ENCODE measurements around the gene MBP. TPM values are rescaled to one million over a fixed set of nuclear protein-coding genes. Genes with fewer than 3 reads are reported as not detected.

The MBP gene
- total RNA-seq, 1 donor from 2014 or later = 92.7 TPM

DNA sequence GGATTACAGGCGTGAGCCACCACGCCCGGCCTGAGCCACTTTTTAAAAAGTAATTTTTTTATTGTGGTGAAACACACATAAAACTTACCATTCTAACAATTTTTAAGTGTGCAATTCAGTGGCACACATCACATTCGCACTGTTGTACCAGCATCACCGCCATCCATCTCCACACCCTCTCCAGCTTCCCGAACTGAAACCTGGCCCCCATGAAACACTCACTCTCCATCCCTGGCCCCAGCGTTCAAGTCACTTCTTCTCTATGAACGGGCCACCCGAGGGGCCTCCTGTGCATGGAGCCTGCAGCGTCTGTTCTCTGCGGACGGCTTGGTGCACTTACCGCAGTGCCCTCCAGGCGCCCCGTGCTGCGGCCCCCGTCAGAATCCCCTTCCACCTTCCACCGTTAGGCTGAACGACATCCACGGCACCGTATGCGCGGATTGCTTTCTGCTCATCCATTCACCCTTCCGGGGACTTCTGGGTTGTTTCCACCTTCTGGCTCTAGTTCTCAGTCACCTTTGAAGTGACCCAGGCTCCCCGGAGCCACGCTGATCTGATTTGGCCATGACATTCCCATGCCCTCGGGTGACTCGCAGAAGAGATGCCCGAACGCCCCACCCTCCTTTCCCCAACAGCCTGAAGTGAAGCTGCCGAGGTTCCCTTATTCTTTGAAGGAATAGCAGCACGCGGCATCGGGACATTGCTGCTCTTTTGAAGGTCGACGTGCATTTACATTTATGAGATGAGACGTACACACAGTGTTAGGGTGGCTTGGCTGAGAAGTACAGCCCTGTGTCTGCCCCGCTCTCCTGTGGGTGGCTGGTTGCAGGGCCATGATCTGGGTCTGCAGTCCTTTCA lies 134.4 kb downstream of the MBP start:
- no peaks in the 10 kb centered on the region for H3K36me3 Mint-ChIP-seq (ENCODE audit: low read depth)
- intact Hi-C loops (cut with micrococcal nuclease) = no loop called here
- H3K27me3 Mint-ChIP-seq = no peaks in the 10 kb centered on the region
- DNase-seq = no peak
- ATAC-seq (ENCODE audit: low read depth) = no peak
- no peak overlapping the region for H3K4me3 Mint-ChIP-seq
- peaks cover 6% of the 10 kb centered on the region for H3K4me1 Mint-ChIP-seq
- ChIA-PET CTCF (interaction anchor here (0.7 to 3.8 kb wide), 4 partner anchors 11 to 64 kb away, joined by 5 to 31 read pairs (median 17); no protein-coding TSS in a partner anchor), POLR2A (interaction anchor here (0.7 kb wide), 1 partner anchor 11 kb away, joined by 9 read pairs; no protein-coding TSS in a partner anchor)
- H3K9me3 Mint-ChIP-seq = no peaks in the 10 kb centered on the region
- no peak overlapping the region for H3K27ac Mint-ChIP-seq
- TF ChIP-seq, protein P1, sequence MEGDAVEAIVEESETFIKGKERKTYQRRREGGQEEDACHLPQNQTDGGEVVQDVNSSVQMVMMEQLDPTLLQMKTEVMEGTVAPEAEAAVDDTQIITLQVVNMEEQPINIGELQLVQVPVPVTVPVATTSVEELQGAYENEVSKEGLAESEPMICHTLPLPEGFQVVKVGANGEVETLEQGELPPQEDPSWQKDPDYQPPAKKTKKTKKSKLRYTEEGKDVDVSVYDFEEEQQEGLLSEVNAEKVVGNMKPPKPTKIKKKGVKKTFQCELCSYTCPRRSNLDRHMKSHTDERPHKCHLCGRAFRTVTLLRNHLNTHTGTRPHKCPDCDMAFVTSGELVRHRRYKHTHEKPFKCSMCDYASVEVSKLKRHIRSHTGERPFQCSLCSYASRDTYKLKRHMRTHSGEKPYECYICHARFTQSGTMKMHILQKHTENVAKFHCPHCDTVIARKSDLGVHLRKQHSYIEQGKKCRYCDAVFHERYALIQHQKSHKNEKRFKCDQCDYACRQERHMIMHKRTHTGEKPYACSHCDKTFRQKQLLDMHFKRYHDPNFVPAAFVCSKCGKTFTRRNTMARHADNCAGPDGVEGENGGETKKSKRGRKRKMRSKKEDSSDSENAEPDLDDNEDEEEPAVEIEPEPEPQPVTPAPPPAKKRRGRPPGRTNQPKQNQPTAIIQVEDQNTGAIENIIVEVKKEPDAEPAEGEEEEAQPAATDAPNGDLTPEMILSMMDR (IDR thresholded peaks at IDR 0.05) = no peak

DNA sequence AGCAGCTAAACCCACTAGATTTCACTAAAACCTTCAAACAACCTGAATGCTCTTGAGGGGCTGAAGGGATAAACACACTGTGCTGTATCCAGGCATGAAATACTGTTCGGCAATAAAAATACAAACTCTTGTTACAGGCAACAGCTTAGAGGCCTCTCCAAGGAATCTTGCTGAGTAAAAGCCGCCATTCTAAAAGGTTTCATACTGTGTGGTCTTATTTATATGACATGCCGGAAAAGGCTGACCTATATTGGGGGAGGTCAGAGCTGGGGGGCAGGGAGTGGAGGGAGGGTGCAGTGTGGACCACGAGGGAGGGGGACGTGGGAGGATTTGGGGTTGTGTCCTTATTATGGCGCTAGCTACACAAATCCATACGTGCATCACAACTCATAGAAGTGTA lies 136.2 kb downstream of the MBP start:
- intact Hi-C loops (cut with micrococcal nuclease) = no loop called here
- H3K4me3 Mint-ChIP-seq = no peak overlapping the region
- ChIA-PET CTCF (interaction anchor here (1.0 to 1.9 kb wide), 4 partner anchors 13 to 215 kb away, joined by 3 to 7 read pairs (median 4); no protein-coding TSS in a partner anchor), POLR2A (no interaction called here)
- no peak overlapping the region for H3K27ac Mint-ChIP-seq
- DNase-seq (no peak), ATAC-seq (ENCODE audit: low read depth) (no peak)
- no peaks in the 10 kb centered on the region for H3K36me3 Mint-ChIP-seq (ENCODE audit: low read depth)
- peaks cover 6% of the 10 kb centered on the region for H3K4me1 Mint-ChIP-seq
- TF ChIP-seq, protein P1 (IDR thresholded peaks at IDR 0.05) = no peak
- H3K9me3 Mint-ChIP-seq = no peaks in the 10 kb centered on the region
- no peaks in the 10 kb centered on the region for H3K27me3 Mint-ChIP-seq

DNA sequence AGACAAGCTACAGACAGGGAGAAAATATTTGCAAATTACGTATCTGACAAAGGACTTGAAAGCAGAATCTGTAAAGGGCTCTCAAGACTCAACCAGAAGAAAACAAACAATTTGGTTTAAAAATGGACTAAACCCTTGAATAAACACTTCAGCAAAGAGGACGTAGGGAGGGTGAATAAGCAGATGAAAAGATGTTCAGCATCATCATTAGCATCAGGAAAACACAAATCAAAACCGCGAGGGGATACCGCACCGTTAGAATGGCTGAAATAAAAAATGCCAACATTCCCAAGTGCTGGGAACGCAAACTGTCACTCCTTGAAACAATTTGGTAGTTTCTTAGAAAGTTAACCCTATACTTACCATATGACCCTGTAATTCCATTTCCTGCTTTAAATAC lies 136.7 kb downstream of the MBP start:
- intact Hi-C loops (cut with micrococcal nuclease) = no loop called here
- ChIA-PET CTCF (interaction anchor here (1.3 to 1.9 kb wide), 3 partner anchors 9 to 216 kb away, joined by 3 to 7 read pairs (median 5); no protein-coding TSS in a partner anchor), POLR2A (no interaction called here)

DNA sequence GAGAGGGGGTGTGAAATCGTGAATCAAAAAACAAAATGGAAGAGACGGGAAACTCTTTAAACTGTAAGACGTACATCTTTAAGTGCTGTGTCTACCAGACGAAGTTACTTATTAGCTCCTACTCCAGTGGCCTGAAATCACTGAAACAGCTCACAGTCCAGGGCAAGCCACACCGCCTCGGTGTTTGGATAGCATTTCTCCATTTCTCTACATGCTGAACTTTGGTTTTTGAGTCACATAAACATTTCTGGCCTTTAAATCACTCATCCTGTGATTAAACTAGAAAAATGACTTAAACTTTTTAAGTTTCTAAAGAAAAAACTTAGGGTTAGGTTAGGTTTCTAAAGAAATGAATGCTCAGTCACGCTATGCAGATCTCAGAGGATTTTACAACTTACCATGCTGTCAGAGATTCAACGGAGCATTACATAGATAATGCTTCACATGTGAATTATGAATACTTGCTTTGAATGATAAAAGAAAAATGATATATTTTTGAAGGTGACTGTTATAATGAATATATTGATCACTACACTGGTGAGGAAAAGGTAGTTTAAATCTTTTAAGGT lies 138.4 kb downstream of the MBP start:
- Mint-ChIP-seq H3K36me3 (ENCODE audit: low read depth) (no peaks in the 10 kb centered on the region), H3K9me3 (no peaks in the 10 kb centered on the region), H3K4me3 (no peak overlapping the region), H3K4me1 (peaks cover 19% of the 10 kb centered on the region), H3K27me3 (no peaks in the 10 kb centered on the region), H3K27ac (no peak overlapping the region)
- ChIA-PET CTCF (interaction anchor here (1.5 to 1.7 kb wide), 2 partner anchors 10 to 217 kb away, joined by 4 to 5 read pairs; no protein-coding TSS in a partner anchor), POLR2A (no interaction called here)
- TF ChIP-seq, protein P1 (IDR thresholded peaks at IDR 0.05) = no peak
- intact Hi-C loops (cut with micrococcal nuclease) = no loop called here
- no peak for DNase-seq
- ATAC-seq (ENCODE audit: low read depth) = no peak

More for the DNA sequence above, 136.7 kb downstream of the MBP start:
- DNase-seq = no peak
- H3K27ac Mint-ChIP-seq = no peak overlapping the region
- peaks cover 9% of the 10 kb centered on the region for H3K4me1 Mint-ChIP-seq
- TF ChIP-seq, protein P1 (IDR thresholded peaks at IDR 0.05) = no peak
- no peak for ATAC-seq (ENCODE audit: low read depth)
- H3K36me3 Mint-ChIP-seq (ENCODE audit: low read depth) = no peaks in the 10 kb centered on the region
- H3K27me3 Mint-ChIP-seq = no peaks in the 10 kb centered on the region
- H3K4me3 Mint-ChIP-seq = no peak overlapping the region
- H3K9me3 Mint-ChIP-seq = no peaks in the 10 kb centered on the region

DNA sequence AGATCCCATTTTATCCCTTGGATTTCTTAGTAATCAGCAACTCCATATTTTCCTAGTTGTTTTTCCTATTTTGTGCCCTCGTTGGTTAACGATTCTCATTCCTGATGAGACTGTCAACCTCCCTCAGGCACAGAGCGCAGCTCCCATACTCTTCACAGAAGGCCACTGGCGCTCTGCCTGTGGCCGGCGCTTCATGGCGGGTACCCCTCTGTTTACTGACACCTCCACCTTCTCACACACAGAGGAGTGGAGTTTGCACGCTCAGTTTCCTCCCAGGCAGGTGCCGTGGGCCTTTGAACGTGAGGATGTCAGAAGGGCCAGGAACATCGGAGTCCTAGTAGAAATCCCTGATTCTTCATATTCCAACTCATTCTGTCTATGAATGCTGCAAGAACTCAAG lies 139.0 kb downstream of the MBP start:
- POLR2A ChIA-PET = no interaction called here
- TF ChIP-seq, protein P1 (IDR thresholded peaks at IDR 0.05) = no peak
- H3K27me3 Mint-ChIP-seq = no peaks in the 10 kb centered on the region
- no peak overlapping the region for H3K27ac Mint-ChIP-seq
- H3K9me3 Mint-ChIP-seq = no peaks in the 10 kb centered on the region
- H3K4me1 Mint-ChIP-seq = peaks cover 21% of the 10 kb centered on the region
- intact Hi-C loops (cut with micrococcal nuclease) = no loop called here
- DNase-seq = no peak
- CTCF ChIA-PET = interaction anchor here (1.5 to 1.7 kb wide), 2 partner anchors 10 to 218 kb away, joined by 4 to 5 read pairs; no protein-coding TSS in a partner anchor
- no peaks in the 10 kb centered on the region for H3K36me3 Mint-ChIP-seq (ENCODE audit: low read depth)
- H3K4me3 Mint-ChIP-seq = no peak overlapping the region
- no peak for ATAC-seq (ENCODE audit: low read depth)
